Colonic mucosa (tissue), 4 donors: Measurements from ENCODE around the gene ERAP2. TPM values are rescaled to one million over a fixed set of nuclear protein-coding genes. Genes with fewer than 3 reads are reported as not detected.

Source experiments
- DNase-seq: peaks from one replicate; pipeline ENCODE4 v3.0.0-alpha.2; 2020
- H3K27ac ChIP-seq: fragments of 200-600 bp; one replicate; pipeline ENCODE4 v1.8.0; 2021
- H3K27me3 ChIP-seq: fragments of 200-600 bp; one replicate; pipeline ENCODE4 v1.8.0; 2021
- H3K36me3 ChIP-seq: fragments of 200-600 bp; one replicate; pipeline ENCODE4 v1.8.0; 2021
- H3K4me1 ChIP-seq: fragments of 200-600 bp; one replicate; pipeline ENCODE4 v1.8.0; 2021; ENCODE audit warnings: mild to moderate bottlenecking
- H3K4me3 ChIP-seq: fragments of 200-600 bp; one replicate; pipeline ENCODE4 v1.8.0; 2021
- H3K9ac ChIP-seq, 2 donors: one replicate each; pipeline ENCODE4 v1.7.0; 2013; ENCODE audit warnings: control low read depth in 2 of 2, low read depth in 2 of 2, low read length in 2 of 2
- H3K9me3 ChIP-seq: fragments of 200-600 bp; one replicate; pipeline ENCODE4 v1.8.0; 2021
- CTCF ChIP-seq: fragments of 200-600 bp; IDR thresholded peaks from one replicate; pipeline ENCODE4 v1.8.0; 2022; ENCODE audit warnings: antibody characterized with exemption, mild to moderate bottlenecking
- intact Hi-C: fragments of 100-400 bp; cut with DNase I; formaldehyde crosslinking; loops from one replicate; pipeline ENCODE4 v1.14.1; 2022
- total RNA-seq, 2 donors: library from RNA; stranded (reverse); fragmentation: NEBNext Ultra II Directional in 1 of 2; extraction: Animal tissue kit (Norgen Biotek cat#: 25700) in 1 of 2; gene quantifications; one replicate each; pipeline ENCODE4 v1.2.1, GENCODE V29; 2021
- donor health status: healthy.
- donor health status: DM: no; HTN: no; CAD: no.
- donor health status: DM: no; HTN: no; CAD: no.

Gene ERAP2
- total RNA-seq, 2 donors from 2014 or later = 18.3 to 26.7 TPM

- DNase-seq = no peak
- no peak for TF ChIP-seq CTCF
- no peaks in the 10 kb centered on the region for H3K4me1 ChIP-seq
These were observed 24.8 kb upstream of the ERAP2 start for GRCh38 chr5:96851312-96852062.

GRCh38 chr5:96852759-96853158 is 23.5 kb upstream of the ERAP2 start:
- H3K27ac ChIP-seq = no peak overlapping the region
- no peak overlapping the region for H3K4me3 ChIP-seq
- intact Hi-C loops = no loop called here
- no peaks in the 10 kb centered on the region for H3K4me1 ChIP-seq
- H3K9ac ChIP-seq = no peak overlapping the region
- TF ChIP-seq CTCF = no peak
- no peak for DNase-seq
- no peaks in the 10 kb centered on the region for H3K27me3 ChIP-seq
- no peaks in the 10 kb centered on the region for H3K9me3 ChIP-seq
- no peaks in the 10 kb centered on the region for H3K36me3 ChIP-seq

More at GRCh38 chr5:96851312-96852062, 24.8 kb upstream of the ERAP2 start:
- Histone ChIP-seq H3K9me3 (no peaks in the 10 kb centered on the region), H3K27me3 (no peaks in the 10 kb centered on the region), H3K9ac (no peak overlapping the region), H3K4me3 (no peak overlapping the region), H3K27ac (no peak overlapping the region), H3K36me3 (no peaks in the 10 kb centered on the region)
- intact Hi-C loops = no loop called here

- H3K9me3 ChIP-seq = no peaks in the 10 kb centered on the region
- H3K4me3 ChIP-seq = no peak overlapping the region
- H3K9ac ChIP-seq = no peak overlapping the region
- H3K27me3 ChIP-seq = no peaks in the 10 kb centered on the region
- no peaks in the 10 kb centered on the region for H3K36me3 ChIP-seq
- no peaks in the 10 kb centered on the region for H3K4me1 ChIP-seq
- intact Hi-C loops = no loop called here
- no peak for TF ChIP-seq CTCF
- H3K27ac ChIP-seq = no peak overlapping the region
- DNase-seq = no peak
These were observed 22.2 kb upstream of the ERAP2 start for GRCh38 chr5:96854067-96854466.

GRCh38 chr5:96855031-96855872 is 21.0 kb upstream of the ERAP2 start:
- peak; percentile 77 for DNase-seq
- no peaks in the 10 kb centered on the region for H3K4me1 ChIP-seq
- H3K9ac ChIP-seq = peak overlapping the region in 1 of 2 donors; percentile 55
- H3K36me3 ChIP-seq = no peaks in the 10 kb centered on the region
- no peaks in the 10 kb centered on the region for H3K27me3 ChIP-seq
- TF ChIP-seq CTCF = no peak
- peak overlapping the region; percentile 76 for H3K27ac ChIP-seq
- intact Hi-C loops = no loop called here
- H3K9me3 ChIP-seq = no peaks in the 10 kb centered on the region
- no peak overlapping the region for H3K4me3 ChIP-seq

GRCh38 chr5:96856371-96856770 is 19.9 kb upstream of the ERAP2 start:
- Histone ChIP-seq H3K9ac (no peak overlapping the region), H3K9me3 (no peaks in the 10 kb centered on the region), H3K27me3 (no peaks in the 10 kb centered on the region), H3K36me3 (no peaks in the 10 kb centered on the region), H3K4me3 (no peak overlapping the region), H3K4me1 (no peaks in the 10 kb centered on the region), H3K27ac (no peak overlapping the region)
- no peak for TF ChIP-seq CTCF
- DNase-seq = no peak
- intact Hi-C loops = no loop called here
